Brain microvascular endothelial cell (primary cell): ENCODE measurements around the gene TCF12.

ENCODE experiments used
- DNase-seq: peaks from one replicate; pipeline ENCODE4 v3.0.0-alpha.2; 2020
- H3K27ac ChIP-seq: fragments of 250-450 bp; sonication (Bioruptor Pico); 2 replicates; pipeline ENCODE4 v1.5.1; 2020; ENCODE audit warnings: mild to moderate bottlenecking, moderate library complexity
- H3K27me3 ChIP-seq: fragments of 250-450 bp; sonication (Bioruptor Pico); replicated peaks from 2 replicates; pipeline ENCODE4 v1.5.1; 2020; ENCODE audit warnings: mild to moderate bottlenecking
- H3K36me3 ChIP-seq: fragments of 250-450 bp; sonication (Bioruptor Pico); replicated peaks from 2 replicates; pipeline ENCODE4 v1.5.1; 2020; ENCODE audit warnings: mild to moderate bottlenecking
- H3K4me3 ChIP-seq: 2 replicates; pipeline ENCODE4 v1.5.1; 2011; ENCODE audit warnings: low read depth, mild to moderate bottlenecking, control low read depth, low read length, moderate library complexity
- CTCF ChIP-seq: IDR thresholded peaks from 2 replicates; pipeline ENCODE4 v1.5.1; 2011; ENCODE audit warnings: low read depth, mild to moderate bottlenecking, moderate library complexity, low read length, control low read depth, inconsistent platforms; ENCODE audit errors: missing control alignments
- in situ Hi-C: cut with HindIII; loops from 2 replicates; pipeline ENCODE4 v1.10.0; 2017; ENCODE audit warnings: low sequenced_read_pairs, low pct_ligation_motif_present

TCF12 gene

GRCh38 chr15:57048930-57049549, 130.6 kb downstream of the TCF12 start:
- Histone ChIP-seq H3K27ac (peak overlapping the region; percentile 73), H3K36me3 (no peaks in the 10 kb centered on the region), H3K27me3 (no peaks in the 10 kb centered on the region), H3K4me3 (no peak overlapping the region)
- TF ChIP-seq CTCF, result no peak
- peak; percentile 53 for DNase-seq
- in situ Hi-C loops, result no loop called here

- in situ Hi-C loops, result no loop called here
- no peak for TF ChIP-seq CTCF
- Histone ChIP-seq H3K36me3 (no peaks in the 10 kb centered on the region), H3K27me3 (no peaks in the 10 kb centered on the region), H3K27ac (no peak overlapping the region), H3K4me3 (no peak overlapping the region)
- DNase-seq, result no peak
Measured at GRCh38 chr15:57053470-57053869, 135.0 kb downstream of the TCF12 start.

- Histone ChIP-seq H3K36me3 (no peaks in the 10 kb centered on the region), H3K27ac (no peak overlapping the region), H3K4me3 (no peak overlapping the region), H3K27me3 (no peaks in the 10 kb centered on the region)
- DNase-seq, result no peak
- no peak for TF ChIP-seq CTCF
- in situ Hi-C loops, result no loop called here
Measured at GRCh38 chr15:57054204-57054750, 135.8 kb downstream of the TCF12 start.

GRCh38 chr15:57056357-57056756, 137.9 kb downstream of the TCF12 start:
- no peak overlapping the region for H3K4me3 ChIP-seq
- in situ Hi-C loops, result no loop called here

GRCh38 chr15:57057134-57057930, 138.9 kb downstream of the TCF12 start:
- TF ChIP-seq CTCF, result no peak
- Histone ChIP-seq H3K27ac (peak overlapping the region; percentile 55), H3K27me3 (no peaks in the 10 kb centered on the region), H3K36me3 (no peaks in the 10 kb centered on the region), H3K4me3 (no peak overlapping the region)
- in situ Hi-C loops, result no loop called here
- DNase-seq, result no peak

More at GRCh38 chr15:57056357-57056756, 137.9 kb downstream of the TCF12 start:
- no peak for DNase-seq
- no peak overlapping the region for H3K27ac ChIP-seq
- no peaks in the 10 kb centered on the region for H3K36me3 ChIP-seq
- no peak for TF ChIP-seq CTCF
- no peaks in the 10 kb centered on the region for H3K27me3 ChIP-seq
